Stomach (tissue), 9 donors: Measurements from ENCODE around the gene FBXL7. TPM values are rescaled to one million over a fixed set of nuclear protein-coding genes. Genes with fewer than 3 reads are reported as not detected.

Experiments
- DNase-seq, 2 donors: peaks; one replicate each; pipeline versions ENCODE4 v3.0.0 to v3.0.0-alpha.2; 2013 to 2019
- H3K27ac ChIP-seq, 5 donors: fragments of 200-600 bp in 4 of 5; sonication (generic) in 4 of 5; one replicate each; pipeline ENCODE4 v1.5.1; 2013 to 2019; ENCODE audit warnings: mild to moderate bottlenecking in 1 of 5, moderate library complexity in 1 of 5
- H3K27me3 ChIP-seq, 3 donors: fragments of 200-600 bp; sonication (generic); one replicate each; pipeline ENCODE4 v1.5.1; 2017 to 2019; ENCODE audit warnings: mixed run types in 1 of 3
- H3K36me3 ChIP-seq, 4 donors: fragments of 200-600 bp; sonication (generic); 1 replicate in 3 of 4; 2 replicates in 1 of 4; pipeline ENCODE4 v1.5.1; 2016 to 2019
- H3K4me1 ChIP-seq, 4 donors: fragments of 200-600 bp; sonication (generic); one replicate each; pipeline ENCODE4 v1.5.1; 2016 to 2019
- H3K4me3 ChIP-seq, 4 donors: fragments of 200-600 bp; sonication (generic) in 3 of 4; one replicate each; pipeline ENCODE4 v1.5.1; 2016 to 2019; ENCODE audit warnings: mild to moderate bottlenecking in 1 of 4
- H3K9me3 ChIP-seq, 4 donors: fragments of 200-600 bp; sonication (generic); one replicate each; pipeline ENCODE4 v1.5.1; 2016 to 2019
- EP300 ChIP-seq: sonication (generic); formaldehyde crosslinking; IDR thresholded peaks from one replicate; pipeline ENCODE4 v1.6.1; 2017; ENCODE audit warnings: antibody characterized with exemption
- POLR2A ChIP-seq, 4 donors: fragments of 450-650 bp; IDR thresholded peaks; one replicate each; pipeline ENCODE4 v1.6.1; 2016; ENCODE audit warnings: antibody characterized with exemption in 4 of 4, control low read depth in 2 of 4, mild to moderate bottlenecking in 1 of 4, moderate library complexity in 1 of 4
- POLR2AphosphoS5 ChIP-seq, 3 donors: sonication (generic); formaldehyde crosslinking; IDR thresholded peaks; one replicate each; pipeline ENCODE4 v1.6.1; 2016; ENCODE audit warnings: antibody characterized with exemption in 3 of 3
- WGBS, 5 donors: extraction: QIAGEN DNeasy Blood & Tissue Kit in 3 of 5; methylation state at CpG; one replicate each; pipeline versions ENCODE4 v1.1.5 to v1.1.7; 2013 to 2018; 5-methylcytosine and 5-hydroxymethylcytosine counted together
- intact Hi-C: fragments of 100-400 bp; cut with DNase I; formaldehyde crosslinking; loops from one replicate; pipeline ENCODE4 v1.15.1; 2023; ENCODE audit warnings: low total_unique reads
- polyA plus RNA-seq, 3 donors: library from polyadenylated mRNA; stranded (reverse); fragments of 200-250 nt; gene quantifications; one replicate each; pipeline ENCODE4 v1.2.3, GENCODE V29; 2013
- total RNA-seq, 5 donors: library from RNA; depleted of rRNA; stranded (reverse); fragments of >200 nt; gene quantifications; one replicate each; pipeline versions ENCODE4 v1.1.0 to v1.2.3, GENCODE V29; 2014 to 2016
- TF ChIP-seq, protein P1 (sequence below), 7 experiments: fragments of 450-650 bp in 4 of 7; fragments of 200-600 bp in 3 of 7; sonication (generic) in 3 of 7; IDR thresholded peaks; one replicate each; pipeline ENCODE4 v1.5.1; 2016 to 2019; ENCODE audit warnings: antibody characterized with exemption in 7 of 7, control low read depth in 2 of 7, mild to moderate bottlenecking in 1 of 7
- donor health status: healthy with polysubstance abuse.
- donor health status: Bipolar disorder and iron deficiency.
- donor health status: healthy.

FBXL7 gene
- total and polyA plus RNA-seq, 8 donors = 3.6 to 17.1 (median 6.8) TPM

DNA sequence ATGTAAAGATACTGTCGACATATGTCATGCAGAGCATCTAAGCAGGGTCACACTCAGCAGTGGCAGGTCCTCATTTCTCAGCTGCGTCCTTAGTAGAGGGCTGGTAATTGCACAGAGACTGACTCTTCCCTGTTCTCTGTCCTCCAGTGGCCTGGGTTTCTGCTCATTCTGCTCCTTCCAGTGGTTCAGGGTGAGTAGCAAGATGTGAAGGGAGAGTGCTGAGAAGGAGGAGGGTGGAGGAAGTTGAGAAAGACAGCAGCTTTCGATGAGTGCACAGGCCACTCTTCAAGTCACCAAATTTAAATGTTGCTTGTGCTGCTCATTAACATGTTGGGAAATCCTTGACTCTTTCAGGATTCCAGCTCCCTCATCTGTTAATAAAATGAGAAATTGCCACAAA lies 203.9 kb downstream of the FBXL7 start:
- no peak for DNase-seq
- Histone ChIP-seq H3K27me3 (no peaks in the 10 kb centered on the region), H3K36me3 (no peaks in the 10 kb centered on the region), H3K27ac (no peak overlapping the region), H3K9me3 (no peaks in the 10 kb centered on the region), H3K4me1 (no peaks in the 10 kb centered on the region), H3K4me3 (no peak overlapping the region)
- 68 to 83% (median 71%) methylated on average over 3 of the region's 3 CpGs for WGBS, 5 donors
- TF ChIP-seq POLR2A (IDR thresholded peaks at IDR 0.05) = no peak
- no peak for TF ChIP-seq POLR2AphosphoS5 (IDR thresholded peaks at IDR 0.05)
- intact Hi-C loops = no loop called here

DNA sequence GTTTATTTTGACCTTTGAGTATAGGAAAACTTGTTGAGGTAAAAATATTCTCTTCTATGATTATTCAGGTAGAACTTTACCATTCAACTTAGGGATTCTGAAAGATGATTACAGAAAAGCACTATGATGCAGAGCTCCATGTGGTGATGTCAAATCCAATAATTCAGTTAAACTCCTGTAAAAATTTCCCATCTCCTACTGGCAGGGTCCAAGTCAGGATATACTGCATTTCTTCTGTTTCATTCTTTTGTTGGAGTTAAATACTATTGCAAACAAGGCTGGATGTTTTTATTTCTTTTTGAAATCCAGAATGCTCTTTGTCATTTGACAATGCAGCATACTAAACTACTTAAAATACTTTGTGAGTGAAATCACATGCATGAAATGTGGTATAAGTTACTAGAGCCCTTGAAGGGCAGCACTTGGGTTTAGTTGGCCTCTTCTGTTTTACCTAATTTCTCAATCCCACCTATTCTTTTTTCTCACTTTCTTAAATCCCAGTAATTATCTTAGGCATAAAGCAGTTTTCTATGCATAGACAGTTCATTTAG lies 204.5 kb downstream of the FBXL7 start:
- Histone ChIP-seq H3K9me3 (no peaks in the 10 kb centered on the region), H3K27ac (no peak overlapping the region), H3K27me3 (no peaks in the 10 kb centered on the region), H3K36me3 (no peaks in the 10 kb centered on the region), H3K4me3 (no peak overlapping the region), H3K4me1 (no peaks in the 10 kb centered on the region)
- TF ChIP-seq POLR2AphosphoS5 (IDR thresholded peaks at IDR 0.05) = no peak
- no peak for TF ChIP-seq POLR2A (IDR thresholded peaks at IDR 0.05)
- TF ChIP-seq EP300 = no peak
- TF ChIP-seq, protein P1, sequence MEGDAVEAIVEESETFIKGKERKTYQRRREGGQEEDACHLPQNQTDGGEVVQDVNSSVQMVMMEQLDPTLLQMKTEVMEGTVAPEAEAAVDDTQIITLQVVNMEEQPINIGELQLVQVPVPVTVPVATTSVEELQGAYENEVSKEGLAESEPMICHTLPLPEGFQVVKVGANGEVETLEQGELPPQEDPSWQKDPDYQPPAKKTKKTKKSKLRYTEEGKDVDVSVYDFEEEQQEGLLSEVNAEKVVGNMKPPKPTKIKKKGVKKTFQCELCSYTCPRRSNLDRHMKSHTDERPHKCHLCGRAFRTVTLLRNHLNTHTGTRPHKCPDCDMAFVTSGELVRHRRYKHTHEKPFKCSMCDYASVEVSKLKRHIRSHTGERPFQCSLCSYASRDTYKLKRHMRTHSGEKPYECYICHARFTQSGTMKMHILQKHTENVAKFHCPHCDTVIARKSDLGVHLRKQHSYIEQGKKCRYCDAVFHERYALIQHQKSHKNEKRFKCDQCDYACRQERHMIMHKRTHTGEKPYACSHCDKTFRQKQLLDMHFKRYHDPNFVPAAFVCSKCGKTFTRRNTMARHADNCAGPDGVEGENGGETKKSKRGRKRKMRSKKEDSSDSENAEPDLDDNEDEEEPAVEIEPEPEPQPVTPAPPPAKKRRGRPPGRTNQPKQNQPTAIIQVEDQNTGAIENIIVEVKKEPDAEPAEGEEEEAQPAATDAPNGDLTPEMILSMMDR (IDR thresholded peaks at IDR 0.05) = no peak
- intact Hi-C loops = no loop called here
- DNase-seq = no peak

DNA sequence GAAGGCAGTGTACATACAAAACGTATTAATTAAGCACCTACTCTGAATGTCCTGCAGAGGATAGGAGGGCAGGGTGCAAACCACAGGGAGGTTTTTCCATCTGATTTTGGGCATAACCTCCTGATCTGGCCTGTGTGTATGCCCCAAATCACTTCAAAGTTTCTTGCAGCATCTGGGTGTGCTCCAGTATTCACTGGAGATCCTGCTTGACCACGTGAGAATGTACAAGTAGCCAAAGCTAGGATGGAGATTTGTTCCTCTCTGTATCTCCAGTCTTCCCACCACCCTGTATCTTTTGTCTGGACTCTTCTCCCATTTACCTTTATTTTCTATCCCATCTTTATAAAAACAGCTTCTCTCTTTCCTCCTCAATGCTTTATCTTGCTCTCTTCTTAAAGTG lies 207.7 kb downstream of the FBXL7 start:
- TF ChIP-seq POLR2AphosphoS5 (IDR thresholded peaks at IDR 0.05) = no peak
- DNase-seq = no peak
- Histone ChIP-seq H3K4me3 (no peak overlapping the region), H3K36me3 (no peaks in the 10 kb centered on the region), H3K9me3 (no peaks in the 10 kb centered on the region), H3K27ac (no peak overlapping the region), H3K4me1 (no peaks in the 10 kb centered on the region), H3K27me3 (no peaks in the 10 kb centered on the region)
- WGBS, 5 donors = 49 to 66% (median 63%) methylated on average over 2 of the region's 2 CpGs
- intact Hi-C loops = no loop called here

DNA sequence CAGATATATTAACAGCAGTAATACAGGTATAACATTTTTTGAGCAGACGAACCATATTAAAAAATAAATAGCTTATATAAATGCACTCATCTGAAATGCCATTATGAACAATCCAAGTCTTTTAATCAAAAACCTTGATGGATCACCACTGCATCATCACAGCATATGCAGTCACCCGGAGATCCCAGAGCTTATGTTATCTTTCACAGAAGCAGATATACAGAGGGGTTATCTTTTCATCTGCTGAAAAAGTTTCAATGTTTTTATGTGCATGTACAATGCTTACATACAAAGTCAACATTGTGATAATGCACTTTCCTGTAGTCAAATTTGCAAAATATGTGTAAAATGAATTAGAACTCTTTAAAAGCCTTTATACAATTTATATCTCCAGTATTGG lies 211.9 kb downstream of the FBXL7 start:
- TF ChIP-seq, protein P1 (IDR thresholded peaks at IDR 0.05) = no peak
- TF ChIP-seq EP300 = no peak
- no peak for TF ChIP-seq POLR2AphosphoS5 (IDR thresholded peaks at IDR 0.05)
- WGBS, 5 donors = 77 to 82% (median 79%) methylated on average over 2 of the region's 2 CpGs

DNA sequence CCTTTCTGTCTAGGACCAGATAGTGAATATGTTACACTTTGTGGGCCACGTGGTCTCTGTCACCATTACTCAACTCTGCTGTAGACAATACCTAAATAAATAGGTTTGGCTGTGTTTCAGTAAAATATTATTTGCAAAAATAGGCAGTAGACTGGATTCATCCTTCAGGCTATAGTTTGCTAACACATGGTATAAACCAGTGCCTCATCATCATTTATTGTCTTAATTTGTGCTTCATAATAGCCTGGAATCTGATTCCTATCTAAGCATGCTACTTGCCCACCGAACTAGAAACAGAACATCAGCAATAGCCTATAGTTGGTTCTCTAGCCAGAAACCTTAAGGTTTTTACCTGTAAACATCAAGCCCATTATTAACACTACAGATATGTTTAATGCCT lies 215.6 kb downstream of the FBXL7 start:
- H3K36me3 ChIP-seq = no peaks in the 10 kb centered on the region
- no peak overlapping the region for H3K27ac ChIP-seq
- H3K4me1 ChIP-seq = peaks cover 0 to 14% (median 3%) of the 10 kb centered on the region in 4 donors
- 59 to 73% (median 68%) methylated on average over 2 of the region's 2 CpGs for WGBS, 5 donors
- no peak overlapping the region for H3K4me3 ChIP-seq
- intact Hi-C loops = no loop called here
- H3K27me3 ChIP-seq = no peaks in the 10 kb centered on the region
- no peak for TF ChIP-seq EP300
- TF ChIP-seq, protein P1 (IDR thresholded peaks at IDR 0.05) = no peak
- no peak for TF ChIP-seq POLR2A (IDR thresholded peaks at IDR 0.05)
- no peak for TF ChIP-seq POLR2AphosphoS5 (IDR thresholded peaks at IDR 0.05)
- H3K9me3 ChIP-seq = no peaks in the 10 kb centered on the region
- DNase-seq = no peak

More for the DNA sequence above, 211.9 kb downstream of the FBXL7 start:
- H3K36me3 ChIP-seq = no peaks in the 10 kb centered on the region
- H3K9me3 ChIP-seq = no peaks in the 10 kb centered on the region
- H3K4me3 ChIP-seq = no peak overlapping the region
- DNase-seq = no peak
- H3K4me1 ChIP-seq = peaks cover 0 to 4% (median 0%) of the 10 kb centered on the region in 4 donors
- H3K27ac ChIP-seq = no peak overlapping the region
- intact Hi-C loops = no loop called here
- no peaks in the 10 kb centered on the region for H3K27me3 ChIP-seq
